ENCODE results near the gene WSCD2.

Gene WSCD2

DNA sequence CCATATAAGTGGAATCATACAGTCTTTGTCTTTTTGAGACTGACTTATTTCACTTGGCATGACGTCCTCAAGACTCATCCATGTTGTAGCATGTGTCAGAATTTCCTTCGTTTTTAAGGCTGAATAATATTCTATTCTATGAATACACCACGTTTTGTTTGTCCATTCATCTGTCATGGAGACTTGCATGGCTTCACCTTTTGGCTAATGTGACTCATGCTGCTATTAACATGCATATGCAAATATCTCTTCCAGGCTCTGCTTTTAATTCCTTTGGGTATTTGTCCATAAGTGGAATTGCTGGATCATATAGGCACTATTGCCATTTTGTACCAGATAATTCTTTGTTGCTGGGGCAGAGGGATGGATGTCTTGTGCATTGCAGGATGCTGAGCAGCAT lies 19.6 kb upstream of the WSCD2 start:
- DNase-seq (ENCODE audit: low read depth), result no peak

DNA sequence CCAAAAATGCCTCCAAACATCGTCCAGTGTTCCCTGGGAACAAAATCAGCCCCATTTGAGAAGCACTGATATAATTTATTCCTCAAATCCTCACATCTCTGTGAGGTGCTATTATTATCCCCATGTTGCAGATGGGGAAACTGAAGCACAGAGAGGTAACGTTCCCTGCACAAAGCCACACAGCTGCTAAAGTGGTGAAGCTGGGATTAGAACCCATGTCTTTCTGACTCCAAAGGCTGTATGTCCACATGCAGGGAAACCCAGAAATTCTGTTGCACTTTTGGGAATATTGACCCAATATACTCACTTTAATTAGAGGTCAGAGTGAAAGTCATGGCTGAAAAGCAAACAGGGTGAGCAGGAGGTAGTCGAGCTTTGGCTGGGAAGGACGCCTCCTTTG lies 19.1 kb upstream of the WSCD2 start:
- no peak for DNase-seq (ENCODE audit: low read depth)

DNA sequence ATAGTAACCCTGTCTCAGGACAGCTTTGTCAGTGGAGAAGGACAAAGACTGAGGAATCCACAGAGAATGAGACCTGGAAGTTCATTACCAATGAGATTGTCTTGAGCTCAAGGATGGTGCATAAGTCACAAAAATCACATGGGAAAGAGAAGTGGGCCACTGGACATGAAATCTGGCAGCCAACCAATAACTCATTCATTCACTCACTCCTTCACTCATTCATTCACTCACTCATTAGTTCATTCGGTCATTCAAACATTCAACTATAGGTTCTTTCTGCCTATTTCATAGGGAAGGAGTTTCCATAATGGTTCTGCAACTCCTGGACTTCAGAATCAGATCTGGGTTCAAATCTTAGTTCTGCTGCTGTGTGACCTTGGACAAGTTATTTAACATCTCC lies 18.2 kb upstream of the WSCD2 start:
- no peak for DNase-seq (ENCODE audit: low read depth)

DNA sequence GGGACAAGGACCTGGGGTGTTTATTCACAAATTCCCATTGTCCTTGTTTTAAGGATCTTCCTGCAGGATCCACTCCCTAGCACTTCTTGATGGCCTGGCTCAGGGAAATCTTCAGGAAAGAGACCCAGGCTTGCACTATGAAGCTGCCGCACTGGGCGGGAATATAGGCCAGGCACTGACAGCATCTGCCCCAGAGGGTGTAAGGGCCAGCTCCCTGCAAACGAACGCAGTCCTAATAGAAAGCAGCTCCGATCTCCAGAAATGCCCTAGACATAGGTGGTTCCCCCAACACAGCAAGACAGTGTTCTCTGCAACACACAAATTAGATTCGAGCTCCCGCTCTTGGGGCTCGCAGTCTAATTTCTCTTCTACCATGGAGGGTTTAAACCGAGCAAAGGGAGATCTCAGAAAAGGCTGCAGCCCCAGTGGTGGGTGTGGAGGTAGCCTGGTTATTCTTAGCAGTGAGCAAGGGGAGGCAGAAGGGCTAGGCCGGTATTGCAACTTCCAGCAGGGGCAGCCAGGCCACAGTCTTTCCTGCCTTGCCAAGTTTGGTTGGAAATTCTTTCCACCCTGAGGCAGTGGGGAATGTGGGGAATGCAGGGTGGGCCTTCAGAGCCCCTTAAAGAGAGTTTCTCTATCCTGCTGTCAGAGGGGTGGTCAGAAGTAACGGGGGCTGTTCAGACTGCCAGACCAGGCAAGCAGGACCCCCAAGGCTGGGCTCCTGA lies 16.1 kb upstream of the WSCD2 start:
- no peak for DNase-seq (ENCODE audit: low read depth)

DNA sequence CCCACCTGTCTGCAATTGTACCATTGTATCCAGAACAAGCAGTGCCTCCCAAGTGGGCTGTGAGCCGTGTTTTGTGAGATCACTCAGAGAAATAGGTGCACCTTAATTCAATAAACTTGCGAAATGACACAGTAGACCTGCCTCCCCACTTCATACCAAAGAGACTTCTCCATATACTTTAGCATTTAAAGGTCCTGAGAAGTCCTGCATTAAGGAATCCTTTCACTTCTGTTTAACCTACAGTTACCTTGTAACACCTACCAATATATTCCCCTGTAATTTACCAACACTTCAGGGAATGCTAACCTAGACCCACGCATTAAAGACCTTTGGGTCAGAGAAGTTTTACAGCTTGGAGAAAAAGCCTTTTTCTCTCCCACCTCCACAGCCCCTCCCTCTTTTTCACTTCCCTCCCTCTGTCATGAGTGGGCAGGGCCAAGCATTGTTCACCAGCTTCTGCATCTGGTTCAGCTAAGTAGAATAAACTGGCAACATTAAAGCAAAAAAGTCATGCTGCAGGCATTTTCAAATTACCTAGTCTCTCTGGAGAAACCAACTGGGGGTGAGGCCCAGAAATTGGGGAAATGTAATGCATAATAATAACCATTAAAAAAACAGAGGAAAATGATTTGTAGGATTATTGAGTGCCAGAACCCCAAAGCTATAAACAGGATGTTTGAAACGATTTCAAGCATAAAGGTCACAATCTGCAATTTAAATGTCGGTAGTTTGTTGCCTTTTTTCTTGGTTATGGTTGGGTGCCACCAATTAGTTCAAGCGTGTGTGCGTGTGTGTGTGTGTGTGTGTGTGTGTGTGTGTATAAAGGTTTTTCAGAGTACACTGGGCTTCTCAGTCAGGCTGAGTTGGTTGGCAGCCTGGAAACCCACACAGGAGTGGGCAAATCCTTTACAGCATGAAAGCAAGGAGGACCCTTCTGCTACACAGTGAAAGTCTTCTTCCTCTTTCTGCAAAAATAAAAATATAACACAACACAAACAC lies 13.7 kb upstream of the WSCD2 start:
- DNase-seq (ENCODE audit: low read depth), result no peak

DNA sequence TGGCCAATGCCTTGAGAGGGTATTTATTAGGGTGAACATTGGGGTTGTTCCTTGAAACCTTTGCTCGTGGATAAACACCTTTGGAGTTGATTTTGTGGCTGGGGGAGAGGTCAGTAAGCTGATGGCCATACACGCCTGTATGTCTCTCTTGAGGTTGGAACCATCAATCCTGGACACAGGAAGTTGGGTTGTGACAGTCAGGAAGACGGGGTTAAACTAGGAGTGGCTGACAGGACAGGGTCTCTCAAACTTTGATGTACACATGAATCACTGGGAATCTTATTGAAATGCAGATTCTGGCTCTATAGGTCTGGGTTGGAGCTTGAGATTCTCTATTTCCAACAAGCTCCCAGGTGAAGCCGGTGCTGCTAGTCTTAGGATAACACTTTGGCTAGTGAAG lies 12.8 kb upstream of the WSCD2 start:
- no peak for DNase-seq (ENCODE audit: low read depth)

DNA sequence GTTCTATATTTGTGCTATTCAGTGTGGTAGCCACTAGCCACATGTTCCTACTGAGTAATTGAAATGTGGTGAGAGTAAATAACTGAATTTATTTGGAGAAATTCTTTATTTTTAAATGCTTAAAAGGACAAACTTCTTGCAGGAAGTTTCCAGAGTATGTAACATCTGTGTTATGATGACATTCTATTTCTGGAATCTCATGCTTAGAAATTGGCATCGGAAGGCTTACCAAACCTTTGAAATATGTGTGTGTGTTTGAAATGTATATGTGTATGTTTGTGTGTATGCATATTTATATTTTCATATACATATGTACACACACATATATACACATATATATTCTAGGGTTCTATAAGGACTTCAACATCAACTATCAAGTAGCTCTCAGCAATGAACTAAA lies 12.4 kb upstream of the WSCD2 start:
- no peak for DNase-seq (ENCODE audit: low read depth)

DNA sequence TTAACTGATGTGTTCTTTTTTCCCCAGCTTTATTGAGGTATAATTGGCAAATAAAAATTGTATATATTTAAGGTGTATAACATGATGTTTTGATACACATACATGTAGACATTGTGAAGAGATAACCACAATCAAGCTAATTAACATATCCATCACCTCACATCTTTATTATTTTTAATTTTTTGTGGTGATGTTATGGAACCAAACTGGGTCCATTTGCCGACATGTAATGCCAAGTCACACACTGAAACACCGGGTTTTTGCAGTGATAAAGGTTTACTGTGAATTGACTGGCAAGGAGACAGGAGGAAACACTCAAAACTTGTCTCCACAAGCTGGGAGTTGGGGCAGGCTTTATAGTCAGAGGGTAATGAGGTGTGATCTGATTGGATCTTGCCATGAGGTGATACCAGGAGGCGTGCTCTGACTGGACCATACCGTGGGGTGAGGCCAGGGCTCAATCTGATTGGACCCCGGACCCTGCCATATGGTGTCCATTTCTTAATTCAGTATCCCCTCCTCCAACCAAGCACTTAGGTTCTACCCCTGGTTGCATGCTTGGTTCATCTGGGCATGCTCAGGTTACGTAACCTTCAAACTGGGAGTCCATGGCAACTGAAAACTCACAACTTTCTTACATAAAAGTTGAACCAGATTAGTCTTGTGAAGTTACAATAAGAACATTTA lies 11.8 kb upstream of the WSCD2 start:
- DNase-seq (ENCODE audit: low read depth), result no peak

DNA sequence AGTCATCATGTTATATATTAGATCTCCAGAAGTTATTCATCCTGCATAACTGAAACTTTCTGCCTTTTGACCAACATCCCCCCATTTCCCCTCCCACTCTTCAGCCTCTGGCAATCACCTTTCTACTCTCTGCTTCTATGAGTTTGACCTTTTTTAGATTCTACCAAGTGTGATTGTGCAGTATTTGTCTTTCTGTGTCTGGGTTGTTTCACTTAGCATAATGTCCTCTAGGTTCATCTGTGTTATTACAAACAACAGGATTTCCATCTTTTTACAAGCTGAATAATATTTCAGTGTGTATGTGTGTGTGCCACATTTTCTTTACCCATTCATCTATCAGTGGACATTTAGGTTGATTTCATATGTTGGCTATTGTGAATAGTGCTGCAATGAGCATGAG lies 11.2 kb upstream of the WSCD2 start:
- DNase-seq (ENCODE audit: low read depth), result no peak

DNA sequence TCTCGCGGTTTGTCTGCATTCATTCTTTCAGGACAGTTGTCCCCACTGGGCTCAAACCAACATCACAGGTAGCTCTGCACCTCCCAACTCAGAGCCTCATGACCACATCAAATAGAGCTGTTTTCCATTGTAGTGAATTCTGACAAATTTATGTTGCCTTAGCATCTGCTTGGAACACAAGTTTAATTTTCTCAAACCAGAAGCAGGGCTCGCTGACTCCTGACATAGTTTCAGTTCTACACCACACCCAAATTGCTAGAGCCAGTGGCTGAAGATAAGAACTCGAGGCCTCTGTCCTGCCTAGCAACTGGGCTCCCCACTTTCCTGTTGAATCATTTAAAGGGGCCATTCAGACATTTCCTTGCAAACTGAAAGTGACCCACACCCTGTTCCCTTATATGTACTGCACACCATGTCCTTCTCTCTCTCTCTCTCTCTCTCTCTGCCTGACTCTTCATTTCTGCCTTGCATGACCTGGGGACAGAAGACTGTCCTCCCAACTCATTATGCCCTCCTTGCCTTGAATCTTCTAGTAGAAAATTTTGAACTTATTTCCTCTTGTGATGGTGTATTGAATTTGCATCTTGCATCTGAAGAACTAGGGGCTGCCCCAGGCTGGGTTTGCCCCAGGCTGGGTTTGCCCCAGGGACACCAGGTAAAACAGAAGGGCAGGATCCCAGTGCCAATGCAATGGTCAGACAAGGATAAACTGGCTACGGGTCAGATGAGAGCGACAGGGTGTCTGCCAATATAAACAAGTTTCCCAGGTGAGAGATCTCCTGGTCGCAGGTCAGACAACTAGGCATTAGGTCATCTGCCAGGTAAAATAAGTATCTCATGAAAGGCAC lies 9.7 kb upstream of the WSCD2 start:
- DNase-seq (ENCODE audit: low read depth), result no peak

DNA sequence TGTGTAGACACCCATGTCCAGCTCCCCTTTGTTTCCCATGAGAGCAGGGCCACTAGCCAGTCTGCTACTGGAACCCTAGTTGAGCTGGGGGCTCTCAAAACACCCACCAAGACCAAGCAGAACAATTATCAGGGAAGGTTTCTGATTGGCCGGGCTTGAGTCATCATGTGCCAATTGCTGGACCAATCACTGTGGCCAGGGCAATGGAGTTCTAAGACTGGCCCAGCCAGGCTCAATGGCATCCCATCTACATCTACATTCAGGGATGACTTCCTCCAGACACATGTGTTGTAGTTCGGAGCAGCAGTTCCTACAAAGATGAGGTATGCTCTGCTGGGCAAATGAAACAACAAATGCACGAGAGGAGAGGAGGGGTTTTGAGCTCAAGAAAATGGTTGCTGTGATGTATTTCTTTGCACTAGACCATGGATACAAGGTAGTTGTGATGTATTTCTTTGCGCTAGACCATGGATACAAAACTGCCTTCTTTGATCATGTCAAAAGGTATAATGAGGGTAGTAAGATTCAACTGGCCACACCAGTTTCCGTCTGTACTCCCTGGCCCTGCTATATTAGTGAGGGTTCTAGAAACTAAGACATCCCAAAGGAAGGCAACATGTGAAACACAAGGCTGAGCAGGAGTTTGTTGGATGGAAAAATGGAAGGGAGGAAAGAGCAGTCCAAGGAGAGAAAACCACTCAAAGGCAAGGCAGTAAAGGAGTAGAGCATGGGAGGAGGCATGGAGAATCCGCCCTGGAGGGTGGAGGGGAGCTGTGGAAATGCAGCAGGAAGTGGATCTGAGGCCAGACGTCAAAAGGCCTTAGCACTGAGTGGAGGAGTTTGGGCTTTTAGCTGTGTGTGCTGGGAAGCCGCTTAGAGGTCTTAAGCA lies 8.9 kb upstream of the WSCD2 start:
- DNase-seq (ENCODE audit: low read depth), result no peak

DNA sequence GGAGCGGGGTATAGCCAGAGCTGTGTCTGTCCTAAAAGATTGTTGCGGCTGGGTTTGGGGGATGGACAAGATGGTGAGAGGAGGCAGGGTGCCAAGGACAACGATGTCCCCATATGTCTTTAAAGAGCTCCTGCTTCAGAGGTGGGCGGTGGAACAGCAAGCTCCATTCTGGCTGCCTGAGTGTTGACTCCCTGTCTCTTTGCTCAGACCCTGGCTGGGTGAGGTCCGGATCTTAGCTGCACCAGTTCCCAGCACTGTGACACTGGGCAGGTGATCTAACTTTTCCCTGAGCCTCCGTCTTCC lies 8.3 kb upstream of the WSCD2 start:
- no peak for DNase-seq (ENCODE audit: low read depth)

DNA sequence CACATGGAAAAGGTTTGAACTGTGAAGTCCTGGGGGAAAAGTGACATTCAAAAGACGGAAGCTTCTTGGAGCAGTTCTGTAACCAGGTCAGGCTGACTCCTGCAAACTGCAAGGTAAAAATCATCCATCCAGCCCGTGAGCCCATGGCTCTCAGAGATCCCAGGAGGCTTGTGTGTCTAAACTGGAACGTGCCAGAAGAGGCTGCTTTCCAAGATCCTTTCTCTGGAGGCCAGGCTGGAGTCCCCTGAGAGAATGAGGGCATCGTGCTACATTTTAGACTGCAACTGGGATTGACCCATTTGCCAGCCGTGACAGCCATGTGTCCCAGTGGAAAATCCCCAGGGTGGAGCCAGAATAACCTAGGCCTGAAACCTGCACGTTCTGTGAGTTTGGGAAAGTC lies 7.8 kb upstream of the WSCD2 start:
- DNase-seq (ENCODE audit: low read depth), result no peak

DNA sequence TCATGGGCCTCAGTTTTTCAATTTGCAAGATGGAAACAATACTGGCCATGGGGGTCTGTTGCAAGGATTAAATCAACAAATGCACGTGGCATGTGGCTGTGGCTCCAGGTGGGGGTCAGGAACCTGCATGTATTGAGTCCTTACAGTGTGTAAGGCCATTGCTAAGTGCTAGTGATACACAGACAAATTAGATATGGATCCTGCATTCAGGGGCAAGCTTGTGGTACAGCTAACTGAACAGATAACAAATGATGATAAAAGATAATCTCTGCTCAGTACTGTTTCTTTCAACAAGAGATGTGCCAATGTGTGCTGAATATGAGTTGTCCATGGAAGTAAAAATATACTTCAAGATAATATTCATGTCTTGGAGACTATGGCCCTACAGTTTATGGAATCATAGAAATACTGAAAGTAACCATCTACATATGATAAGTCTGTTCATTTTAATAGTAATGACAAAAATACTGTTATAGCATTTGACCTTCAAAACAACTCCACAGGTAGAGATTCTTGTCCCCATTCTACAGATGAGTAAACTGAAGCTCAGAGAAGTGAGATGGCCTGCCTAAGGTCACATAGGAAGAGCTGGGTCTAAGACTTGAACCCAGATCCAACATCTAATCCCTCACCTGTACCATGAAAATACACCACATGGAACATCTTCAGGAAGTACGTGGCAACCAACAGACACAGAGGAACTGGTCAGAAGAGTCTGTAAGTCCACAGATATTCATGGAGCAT lies 7.2 kb upstream of the WSCD2 start:
- DNase-seq (ENCODE audit: low read depth), result no peak

DNA sequence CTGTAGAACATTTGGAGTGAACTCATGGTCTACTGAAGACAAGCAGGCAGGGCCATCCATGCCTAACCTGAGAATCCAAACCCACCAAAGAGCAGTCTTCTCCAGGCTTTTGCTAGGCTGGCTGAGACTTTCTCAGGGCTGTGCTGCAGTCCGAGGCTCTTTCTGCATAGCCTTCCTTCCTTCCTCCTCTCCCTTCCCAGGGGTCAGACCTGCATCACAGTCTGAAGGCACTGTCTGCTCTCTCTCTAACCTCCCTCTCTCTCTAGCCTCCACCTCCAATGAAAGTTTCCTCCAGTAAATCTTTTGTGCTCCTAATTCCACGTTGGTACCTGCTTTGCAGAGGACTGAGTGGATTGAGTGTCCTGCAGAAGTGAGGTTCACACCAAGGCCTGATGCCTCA lies 6.4 kb upstream of the WSCD2 start:
- DNase-seq (ENCODE audit: low read depth), result no peak

DNA sequence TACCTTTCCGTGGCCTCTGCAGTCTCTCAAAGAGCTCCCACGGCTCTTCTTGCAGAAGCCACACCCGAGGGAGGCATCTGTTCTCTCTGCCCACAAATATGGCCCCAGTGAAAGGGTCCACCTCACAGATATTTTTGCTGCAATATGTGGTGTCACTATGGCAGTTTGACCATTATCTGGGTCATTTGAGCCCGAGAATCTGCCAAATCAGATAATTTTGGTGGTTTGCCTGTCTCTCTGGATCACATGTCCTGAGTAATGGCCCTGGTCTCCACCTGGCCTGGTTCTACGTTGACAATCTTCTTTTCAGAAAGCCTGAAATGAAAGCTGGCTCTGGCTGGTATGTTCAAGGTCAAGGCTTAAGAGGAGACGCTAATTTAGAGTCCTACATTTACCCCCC lies 5.7 kb upstream of the WSCD2 start:
- DNase-seq (ENCODE audit: low read depth), result no peak

DNA sequence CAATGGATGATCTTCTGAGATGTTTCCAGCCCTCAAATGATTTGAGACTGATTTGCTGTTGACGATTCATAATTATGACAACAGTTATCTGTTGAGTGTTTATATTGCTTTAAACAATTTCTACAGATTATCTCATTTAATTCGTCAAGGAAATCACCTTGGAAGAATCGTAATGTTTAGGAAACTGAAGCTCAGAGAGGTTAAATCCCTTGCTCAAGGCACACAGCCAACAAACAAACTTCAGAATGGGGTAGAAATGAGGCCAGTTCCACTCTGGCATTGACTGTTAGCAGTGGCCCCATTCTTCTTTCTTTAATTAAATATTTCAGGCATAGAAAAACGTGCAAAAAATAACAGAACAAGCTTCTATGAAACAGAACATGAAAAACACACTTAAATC lies 4.0 kb upstream of the WSCD2 start:
- DNase-seq (ENCODE audit: low read depth), result no peak

DNA sequence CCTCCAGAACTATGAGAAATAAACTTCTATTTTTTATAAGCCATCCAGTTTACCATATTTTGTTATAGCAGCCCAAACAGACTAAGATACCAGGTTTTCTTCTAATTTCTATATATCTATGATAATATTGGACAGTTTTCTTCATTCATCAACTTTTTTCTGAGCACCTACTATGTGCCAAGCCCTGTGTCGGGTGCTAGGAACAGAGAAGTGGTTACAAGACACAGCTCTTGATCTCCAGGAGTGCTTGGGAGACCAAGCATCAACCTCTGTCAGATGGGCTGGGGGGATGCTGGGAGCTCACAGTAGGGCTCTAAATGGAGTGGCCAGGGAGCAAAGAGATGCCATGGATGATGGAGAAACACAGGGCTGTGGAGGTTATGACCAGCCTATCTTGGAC lies 2.9 kb upstream of the WSCD2 start:
- DNase-seq (ENCODE audit: low read depth), result no peak

DNA sequence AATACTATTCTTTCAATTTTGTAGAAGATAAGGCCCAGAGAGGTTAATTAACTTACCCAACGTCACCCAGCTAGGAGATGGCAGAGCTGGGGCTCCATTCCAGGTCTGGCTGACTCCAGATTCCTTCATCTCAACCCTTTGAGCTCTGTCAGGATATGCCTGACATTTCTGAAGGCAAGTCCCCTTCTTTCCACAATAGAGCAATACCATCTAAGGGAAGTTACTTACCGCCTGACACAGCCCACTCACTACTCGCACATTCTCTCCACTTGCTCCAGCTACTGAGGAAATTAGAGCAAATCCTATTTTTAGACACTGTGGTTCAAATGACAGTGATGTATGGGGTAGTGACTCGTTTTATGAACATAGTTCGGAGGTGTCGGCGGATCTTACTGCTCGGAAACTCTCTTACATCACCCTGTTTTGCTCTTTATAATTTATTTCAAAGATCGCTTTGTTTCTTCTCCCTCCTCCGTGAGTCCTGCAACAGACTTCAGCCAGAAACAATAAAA lies 2.0 kb upstream of the WSCD2 start:
- no peak for DNase-seq (ENCODE audit: low read depth)

DNA sequence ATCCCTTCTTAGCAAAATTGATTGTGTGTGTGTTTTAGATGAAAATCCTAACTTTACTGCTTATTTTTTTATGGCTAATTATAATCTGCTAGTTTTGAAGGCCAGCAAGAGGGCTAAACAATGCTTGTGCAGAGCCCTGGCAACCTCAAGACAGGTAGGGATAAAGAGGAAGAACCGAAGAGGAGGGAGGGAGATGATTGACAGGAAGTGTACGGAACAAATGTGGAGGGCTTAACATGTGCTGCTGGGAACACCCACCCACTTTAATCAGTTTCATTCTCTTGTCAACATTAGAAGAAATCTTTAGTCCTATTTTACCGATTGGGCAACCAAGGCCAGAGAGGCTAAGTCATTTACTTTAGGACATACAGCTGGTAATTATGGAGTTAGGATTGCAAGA lies 1.4 kb upstream of the WSCD2 start:
- DNase-seq (ENCODE audit: low read depth), result no peak
